Omental fat pad (tissue), 4 donors: ENCODE measurements around the gene KCNJ1. TPM values are rescaled to one million over a fixed set of nuclear protein-coding genes. Genes with fewer than 3 reads are reported as not detected.

Source experiments
- ATAC-seq: fragments of 150-250 bp; one replicate; pipeline ENCODE4 v1.9.1; 2016; ENCODE audit warnings: mild to moderate bottlenecking, moderate library complexity; ENCODE audit not compliant: low FRiP score
- DNase-seq: peaks from one replicate; pipeline ENCODE4 v3.0.0-alpha.2; 2019; ENCODE audit warnings: low spot score
- total RNA-seq, 4 donors: library from RNA; depleted of rRNA; stranded (reverse); fragments of >200 nt; gene quantifications; one replicate each; pipeline ENCODE4 v1.1.0, GENCODE V29; 2016
- TF ChIP-seq, protein P1 (sequence below), 3 donors: fragments of 450-650 bp; IDR thresholded peaks; one replicate each; pipeline ENCODE4 v1.5.1; 2016 to 2017; ENCODE audit warnings: antibody characterized with exemption in 3 of 3, mild to moderate bottlenecking in 3 of 3, moderate library complexity in 2 of 3

Gene KCNJ1
- total RNA-seq, 4 donors from 2014 or later: 0.96 TPM; not detected in 3

DNA sequence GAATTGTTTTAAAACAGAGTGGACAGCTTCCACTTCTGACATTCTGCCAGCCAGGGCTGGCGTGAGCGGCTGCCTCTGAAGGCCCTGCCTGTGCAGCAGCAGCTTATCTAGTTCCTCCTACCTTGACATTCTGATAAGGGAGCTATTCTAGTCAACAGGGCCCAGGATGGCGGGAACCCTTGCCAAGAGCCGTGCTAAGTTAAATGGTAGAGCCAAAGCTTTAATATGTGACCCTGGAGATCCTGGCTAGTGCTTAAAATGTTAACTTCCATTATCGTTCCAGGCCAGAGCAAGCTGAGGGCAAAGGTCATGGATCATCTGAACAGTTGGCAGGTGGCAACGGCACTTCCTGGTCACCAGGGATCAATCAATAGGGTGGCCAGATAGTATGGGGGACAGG lies 27.6 kb upstream of the KCNJ1 start:
- TF ChIP-seq, protein P1, sequence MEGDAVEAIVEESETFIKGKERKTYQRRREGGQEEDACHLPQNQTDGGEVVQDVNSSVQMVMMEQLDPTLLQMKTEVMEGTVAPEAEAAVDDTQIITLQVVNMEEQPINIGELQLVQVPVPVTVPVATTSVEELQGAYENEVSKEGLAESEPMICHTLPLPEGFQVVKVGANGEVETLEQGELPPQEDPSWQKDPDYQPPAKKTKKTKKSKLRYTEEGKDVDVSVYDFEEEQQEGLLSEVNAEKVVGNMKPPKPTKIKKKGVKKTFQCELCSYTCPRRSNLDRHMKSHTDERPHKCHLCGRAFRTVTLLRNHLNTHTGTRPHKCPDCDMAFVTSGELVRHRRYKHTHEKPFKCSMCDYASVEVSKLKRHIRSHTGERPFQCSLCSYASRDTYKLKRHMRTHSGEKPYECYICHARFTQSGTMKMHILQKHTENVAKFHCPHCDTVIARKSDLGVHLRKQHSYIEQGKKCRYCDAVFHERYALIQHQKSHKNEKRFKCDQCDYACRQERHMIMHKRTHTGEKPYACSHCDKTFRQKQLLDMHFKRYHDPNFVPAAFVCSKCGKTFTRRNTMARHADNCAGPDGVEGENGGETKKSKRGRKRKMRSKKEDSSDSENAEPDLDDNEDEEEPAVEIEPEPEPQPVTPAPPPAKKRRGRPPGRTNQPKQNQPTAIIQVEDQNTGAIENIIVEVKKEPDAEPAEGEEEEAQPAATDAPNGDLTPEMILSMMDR (IDR thresholded peaks at IDR 0.05): no peak
- DNase-seq (no peak), ATAC-seq (no peak)

DNA sequence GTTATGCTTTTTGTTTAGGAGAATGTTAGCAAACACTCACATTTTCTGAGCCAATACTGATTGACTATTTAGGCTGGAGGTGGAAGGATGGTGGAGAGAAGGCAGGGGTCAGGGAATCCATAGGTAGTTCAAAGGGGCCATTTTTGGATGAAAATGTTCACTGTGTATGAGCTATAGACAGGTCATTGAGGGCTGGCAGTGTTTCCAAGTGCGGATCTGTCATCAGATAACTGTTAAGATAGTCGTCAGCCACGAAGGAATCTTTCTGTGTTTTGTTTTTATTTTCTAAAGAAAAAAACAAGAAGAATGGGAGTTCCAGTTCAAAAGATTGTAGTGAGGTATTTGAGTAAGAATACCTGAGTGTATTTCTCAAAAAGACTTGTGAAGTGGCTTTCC lies 27.2 kb upstream of the KCNJ1 start:
- TF ChIP-seq, protein P1 (IDR thresholded peaks at IDR 0.05): no peak

GRCh38 chr11:128893578-128894285 lies 26.6 kb upstream of the KCNJ1 start:
- DNase-seq (no peak), ATAC-seq (no peak)
- TF ChIP-seq, protein P1 (IDR thresholded peaks at IDR 0.05): no peak

More for the DNA sequence above, 27.2 kb upstream of the KCNJ1 start:
- no peak for ATAC-seq
- no peak for DNase-seq

DNA sequence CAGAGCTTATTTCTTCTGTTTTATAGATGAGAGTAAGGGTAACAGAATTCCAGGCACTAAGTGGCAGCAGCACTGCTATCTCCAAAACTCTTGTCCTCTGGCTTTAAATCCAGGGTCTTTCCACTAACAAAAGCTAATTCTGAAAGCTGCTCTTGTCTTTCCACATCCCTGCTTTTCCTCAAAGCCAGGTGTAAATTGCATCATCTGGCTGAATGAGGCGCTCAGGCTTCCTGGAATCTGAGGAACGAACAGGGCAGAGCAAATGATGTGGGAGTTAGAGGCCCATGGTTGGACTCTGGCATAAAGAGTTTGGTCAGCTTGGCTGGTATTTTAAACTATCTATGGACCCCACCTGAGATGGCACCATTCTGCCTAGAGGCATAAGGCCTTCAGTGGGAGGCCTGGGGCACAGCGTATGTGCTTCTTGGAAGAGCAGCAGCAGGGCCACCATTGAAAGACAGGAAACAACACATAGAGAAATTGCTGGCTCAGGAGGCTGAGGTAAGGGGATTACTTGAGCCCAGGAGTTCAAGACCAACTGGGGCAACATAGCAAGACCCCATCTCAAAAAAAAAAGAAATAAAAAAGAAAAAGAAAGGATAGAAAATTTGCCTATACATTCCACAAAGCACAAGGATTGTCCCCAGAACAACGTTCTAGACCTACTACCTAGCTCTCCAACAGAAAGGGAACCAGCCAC lies 25.9 kb upstream of the KCNJ1 start:
- ATAC-seq (peak; percentile 14), DNase-seq (no peak)
- TF ChIP-seq, protein P1 (IDR thresholded peaks at IDR 0.05): no peak

DNA sequence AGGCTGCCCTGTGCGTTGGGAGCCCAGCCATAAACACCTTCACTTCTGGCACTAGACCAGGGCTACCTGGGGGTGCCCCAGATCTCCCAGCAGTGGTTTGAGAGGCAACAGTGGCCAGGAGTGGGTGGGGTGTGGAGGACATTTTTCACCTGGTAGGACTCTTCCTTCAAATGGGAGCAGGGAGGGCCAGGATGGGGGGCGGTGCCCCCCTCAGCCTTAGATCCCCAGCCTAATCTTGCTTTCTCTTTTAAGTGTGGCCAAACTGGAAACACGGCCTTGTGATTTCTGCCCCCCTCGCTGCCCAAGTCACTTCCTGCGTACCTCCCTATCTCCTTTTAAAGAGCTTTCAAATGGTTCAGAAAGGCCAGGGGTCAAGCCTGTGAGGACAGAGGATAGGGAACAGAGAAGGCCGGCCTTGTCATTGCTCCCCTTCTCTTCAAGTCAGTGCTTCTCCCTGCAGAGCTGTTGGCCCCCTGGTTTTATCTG lies 24.9 kb upstream of the KCNJ1 start:
- DNase-seq: no peak
- TF ChIP-seq, protein P1 (IDR thresholded peaks at IDR 0.05): no peak
- ATAC-seq: no peak

- TF ChIP-seq, protein P1 (IDR thresholded peaks at IDR 0.05): no peak
- DNase-seq (no peak), ATAC-seq (peak; percentile 37)
Measured at GRCh38 chr11:128890543-128891368, 23.7 kb upstream of the KCNJ1 start, which contains the start of gene KCNJ5. TSS of gene KCNJ5 (plus strand) at chr11:128891356. CDS start at chr11:128911274, 19,918 bp downstream.
